ENCODE results near the gene SLC16A2.

SLC16A2 gene

DNA sequence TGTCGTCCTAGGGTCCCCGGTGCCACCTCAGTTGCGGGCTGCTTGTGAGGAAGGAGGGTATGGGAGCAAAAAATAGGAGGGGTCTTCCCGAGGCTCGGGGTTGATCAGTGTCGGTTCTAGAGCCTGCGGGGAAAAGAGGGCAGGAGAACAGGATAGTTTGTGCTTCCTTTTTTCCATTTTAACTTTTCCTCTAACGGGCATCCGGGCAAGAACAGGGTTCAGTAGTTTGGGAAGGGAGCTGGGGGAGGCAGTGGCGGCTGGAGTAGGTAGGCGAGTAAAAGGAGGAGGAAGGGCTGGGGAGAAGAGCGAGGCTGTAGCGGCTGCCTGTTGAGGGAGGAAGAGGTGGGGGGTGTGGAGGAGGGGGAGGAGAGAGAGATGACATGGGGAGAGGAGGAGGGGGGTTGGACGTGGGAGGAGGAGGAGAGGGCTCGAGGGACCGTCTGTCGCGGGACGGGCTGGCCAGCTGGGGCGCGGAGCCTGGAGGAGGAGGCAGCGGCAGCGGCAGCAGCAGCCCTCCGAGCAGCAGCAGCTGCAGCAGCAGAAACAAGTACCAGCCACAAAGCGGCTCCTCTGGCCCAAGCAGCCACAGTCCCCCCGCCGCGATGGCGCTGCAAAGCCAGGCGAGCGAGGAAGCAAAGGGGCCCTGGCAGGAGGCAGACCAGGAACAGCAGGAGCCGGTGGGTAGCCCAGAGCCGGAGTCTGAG lies at the start of gene SLC16A2:
SLC16A2 (plus strand) TSS at position 458 of the 704 bp plus-strand sequence; CDS start at position 603, 145 bp downstream.
- Mint-ChIP-seq H3K4me1 (peaks cover 33% of the 10 kb centered on the region), H3K27me3 (ENCODE audit: low read depth) (no peaks in the 10 kb centered on the region), H3K9me3 (no peaks in the 10 kb centered on the region), H3K4me3 (peak within 1 kb of the TSS; percentile 92 to 95 (median 93)), H3K36me3 (ENCODE audit: low read depth) (no peaks in the 10 kb centered on the region), H3K27ac (peak within 1 kb of the TSS; percentile 86 to 99 (median 97))
- TF ChIP-seq, protein P1, sequence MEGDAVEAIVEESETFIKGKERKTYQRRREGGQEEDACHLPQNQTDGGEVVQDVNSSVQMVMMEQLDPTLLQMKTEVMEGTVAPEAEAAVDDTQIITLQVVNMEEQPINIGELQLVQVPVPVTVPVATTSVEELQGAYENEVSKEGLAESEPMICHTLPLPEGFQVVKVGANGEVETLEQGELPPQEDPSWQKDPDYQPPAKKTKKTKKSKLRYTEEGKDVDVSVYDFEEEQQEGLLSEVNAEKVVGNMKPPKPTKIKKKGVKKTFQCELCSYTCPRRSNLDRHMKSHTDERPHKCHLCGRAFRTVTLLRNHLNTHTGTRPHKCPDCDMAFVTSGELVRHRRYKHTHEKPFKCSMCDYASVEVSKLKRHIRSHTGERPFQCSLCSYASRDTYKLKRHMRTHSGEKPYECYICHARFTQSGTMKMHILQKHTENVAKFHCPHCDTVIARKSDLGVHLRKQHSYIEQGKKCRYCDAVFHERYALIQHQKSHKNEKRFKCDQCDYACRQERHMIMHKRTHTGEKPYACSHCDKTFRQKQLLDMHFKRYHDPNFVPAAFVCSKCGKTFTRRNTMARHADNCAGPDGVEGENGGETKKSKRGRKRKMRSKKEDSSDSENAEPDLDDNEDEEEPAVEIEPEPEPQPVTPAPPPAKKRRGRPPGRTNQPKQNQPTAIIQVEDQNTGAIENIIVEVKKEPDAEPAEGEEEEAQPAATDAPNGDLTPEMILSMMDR (IDR thresholded peaks at IDR 0.05; ENCODE audit: unreplicated experiment in 3 of 3) = no peak

DNA sequence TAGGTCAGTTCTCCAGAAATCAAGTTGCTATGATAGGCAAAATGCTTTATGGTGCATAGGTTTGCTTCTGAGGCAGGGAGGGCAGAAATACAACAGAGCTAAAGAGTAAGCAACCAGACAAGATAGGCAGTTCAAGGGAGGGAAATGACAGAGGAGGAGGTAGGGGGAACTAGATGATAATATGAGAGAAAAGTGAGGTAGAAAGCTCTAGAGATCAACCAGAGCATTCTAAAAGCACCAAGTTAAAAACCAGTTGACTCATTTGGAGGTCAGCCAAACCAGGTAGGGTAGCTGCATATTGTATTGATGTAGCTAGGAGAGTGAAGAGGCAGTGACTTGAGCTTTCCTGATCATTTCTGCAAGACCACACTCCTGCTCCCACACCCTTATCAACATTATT lies 49.0 kb upstream of the SLC16A2 start:
- Mint-ChIP-seq H3K9me3 (no peaks in the 10 kb centered on the region), H3K27ac (no peak overlapping the region), H3K36me3 (ENCODE audit: low read depth) (no peaks in the 10 kb centered on the region), H3K4me1 (no peaks in the 10 kb centered on the region), H3K27me3 (ENCODE audit: low read depth) (peaks cover 4% of the 10 kb centered on the region), H3K4me3 (no peak overlapping the region)
- TF ChIP-seq, protein P1 (IDR thresholded peaks at IDR 0.05; ENCODE audit: unreplicated experiment in 3 of 3) = no peak

DNA sequence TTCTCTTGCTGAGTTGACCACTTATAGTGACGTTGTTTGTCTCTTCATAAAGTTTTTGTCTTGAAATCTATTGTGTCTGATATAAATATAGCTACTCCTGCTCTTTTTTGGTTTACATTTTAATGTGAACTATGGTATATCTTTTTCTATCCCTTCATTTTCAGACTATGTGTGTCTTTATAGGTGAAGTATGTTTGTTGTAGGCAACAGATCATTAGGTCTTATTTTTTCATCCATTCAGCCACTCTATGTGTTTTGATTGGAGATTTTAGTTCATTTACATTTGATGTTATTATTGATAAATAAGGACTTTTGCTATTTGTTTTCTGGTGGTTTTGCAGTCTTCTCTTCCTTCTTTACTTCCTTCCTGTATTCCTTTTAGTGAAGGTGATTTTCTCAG lies 44.0 kb upstream of the SLC16A2 start:
- Mint-ChIP-seq H3K27ac (no peak overlapping the region), H3K9me3 (no peaks in the 10 kb centered on the region), H3K36me3 (ENCODE audit: low read depth) (no peaks in the 10 kb centered on the region), H3K4me3 (no peak overlapping the region), H3K4me1 (peaks cover under 1% of the 10 kb centered on the region), H3K27me3 (ENCODE audit: low read depth) (peaks cover 4% of the 10 kb centered on the region)
- TF ChIP-seq, protein P1 (IDR thresholded peaks at IDR 0.05; ENCODE audit: unreplicated experiment in 3 of 3) = no peak

DNA sequence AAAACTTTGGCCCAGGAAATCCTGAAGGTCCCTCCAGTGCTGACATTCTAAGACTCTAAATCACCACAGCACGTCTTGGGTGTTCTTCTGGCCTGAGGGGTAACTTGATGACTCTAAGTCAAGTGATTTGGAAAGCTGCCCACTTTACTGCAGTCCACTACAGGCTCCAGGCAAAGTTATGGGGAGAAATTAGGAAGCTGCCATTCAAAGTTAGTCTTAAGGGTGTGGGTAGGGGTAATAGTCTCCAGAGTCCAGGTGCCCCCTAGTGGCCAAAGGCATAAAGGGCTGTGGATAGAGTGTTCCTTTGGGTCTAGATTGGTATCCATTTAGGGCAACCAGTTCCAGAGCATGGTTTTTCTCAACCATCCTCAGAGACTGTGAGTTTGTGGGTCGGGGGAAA lies 38.7 kb upstream of the SLC16A2 start:
- Mint-ChIP-seq H3K27me3 (ENCODE audit: low read depth) (no peaks in the 10 kb centered on the region), H3K4me1 (peaks cover 6% of the 10 kb centered on the region), H3K36me3 (ENCODE audit: low read depth) (no peaks in the 10 kb centered on the region), H3K4me3 (no peak overlapping the region), H3K27ac (peak overlapping the region in 1 of 3 experiments; percentile 22), H3K9me3 (peaks cover 5% of the 10 kb centered on the region)
- TF ChIP-seq, protein P1 (IDR thresholded peaks at IDR 0.05; ENCODE audit: unreplicated experiment in 3 of 3) = peak; percentile 48 to 59 (median 57)

DNA sequence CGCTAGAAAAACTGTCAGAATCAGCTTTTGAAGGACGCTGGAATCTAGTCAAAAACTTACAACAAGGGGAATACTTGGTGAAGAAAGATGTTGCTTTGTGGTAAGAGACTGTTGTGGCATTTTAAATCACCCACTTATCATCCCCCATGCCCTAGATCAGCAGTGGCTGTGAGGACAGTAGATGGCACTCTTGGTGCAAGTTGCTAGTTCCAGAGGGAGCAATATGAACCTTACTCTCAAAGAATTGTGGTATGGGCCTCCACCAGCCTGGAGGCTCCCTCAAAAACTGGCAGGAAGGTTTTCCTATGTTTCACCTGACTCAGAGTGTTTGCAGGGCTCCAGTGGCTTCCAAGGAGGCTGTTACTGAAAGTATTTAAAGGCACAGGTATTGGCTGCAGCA lies 37.7 kb upstream of the SLC16A2 start:
- Mint-ChIP-seq H3K27me3 (ENCODE audit: low read depth) (no peaks in the 10 kb centered on the region), H3K4me1 (peaks cover 6% of the 10 kb centered on the region), H3K9me3 (peaks cover 5% of the 10 kb centered on the region), H3K27ac (no peak overlapping the region), H3K4me3 (no peak overlapping the region), H3K36me3 (ENCODE audit: low read depth) (no peaks in the 10 kb centered on the region)
- TF ChIP-seq, protein P1 (IDR thresholded peaks at IDR 0.05; ENCODE audit: unreplicated experiment in 3 of 3) = peak; percentile 49 to 57 (median 50)
